ENCODE results near the gene IMPA2.

IMPA2 gene

GRCh38 chr18:11989966-11990380 is 8.7 kb downstream of the IMPA2 start:
- no peak for DNase-seq (ENCODE audit: low read depth)
- TF ChIP-seq MYC (IDR thresholded peaks at IDR 0.05; ENCODE audit: low read depth, low read length), result no peak
- TF ChIP-seq POLR2A (IDR thresholded peaks at IDR 0.05; ENCODE audit: extremely low read depth, insufficient read length), result no peak
- no peak for TF ChIP-seq MAX (IDR thresholded peaks at IDR 0.05; ENCODE audit: low read depth, low read length)
- TF ChIP-seq, protein P1, sequence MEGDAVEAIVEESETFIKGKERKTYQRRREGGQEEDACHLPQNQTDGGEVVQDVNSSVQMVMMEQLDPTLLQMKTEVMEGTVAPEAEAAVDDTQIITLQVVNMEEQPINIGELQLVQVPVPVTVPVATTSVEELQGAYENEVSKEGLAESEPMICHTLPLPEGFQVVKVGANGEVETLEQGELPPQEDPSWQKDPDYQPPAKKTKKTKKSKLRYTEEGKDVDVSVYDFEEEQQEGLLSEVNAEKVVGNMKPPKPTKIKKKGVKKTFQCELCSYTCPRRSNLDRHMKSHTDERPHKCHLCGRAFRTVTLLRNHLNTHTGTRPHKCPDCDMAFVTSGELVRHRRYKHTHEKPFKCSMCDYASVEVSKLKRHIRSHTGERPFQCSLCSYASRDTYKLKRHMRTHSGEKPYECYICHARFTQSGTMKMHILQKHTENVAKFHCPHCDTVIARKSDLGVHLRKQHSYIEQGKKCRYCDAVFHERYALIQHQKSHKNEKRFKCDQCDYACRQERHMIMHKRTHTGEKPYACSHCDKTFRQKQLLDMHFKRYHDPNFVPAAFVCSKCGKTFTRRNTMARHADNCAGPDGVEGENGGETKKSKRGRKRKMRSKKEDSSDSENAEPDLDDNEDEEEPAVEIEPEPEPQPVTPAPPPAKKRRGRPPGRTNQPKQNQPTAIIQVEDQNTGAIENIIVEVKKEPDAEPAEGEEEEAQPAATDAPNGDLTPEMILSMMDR (IDR thresholded peaks at IDR 0.05; ENCODE audit: low read depth, low read length), result no peak
- no peak overlapping the region for H3K4me3 ChIP-seq (ENCODE audit: low read depth, low read length)

DNA sequence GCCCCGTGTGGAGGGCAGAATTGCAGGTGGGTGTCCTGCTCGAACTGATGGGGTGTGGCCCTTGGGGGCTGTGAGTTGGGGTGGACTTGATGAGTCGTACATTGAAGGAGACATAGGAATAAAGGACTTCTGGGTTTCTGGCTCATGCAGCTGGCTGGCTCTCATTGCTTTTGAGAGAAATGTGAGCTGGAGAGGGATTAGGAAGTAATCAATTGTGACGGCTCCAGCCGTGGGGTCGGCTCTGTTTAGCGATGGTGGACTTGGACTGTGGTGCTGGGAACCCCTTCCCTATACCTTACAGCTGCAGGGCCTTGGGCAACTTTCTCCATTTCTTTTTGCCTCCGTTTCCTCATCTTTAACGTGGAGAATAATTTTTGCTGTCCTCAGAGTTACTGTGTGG is 9.2 kb downstream of the IMPA2 start:
- no peak overlapping the region for H3K4me3 ChIP-seq (ENCODE audit: low read depth, low read length)

GRCh38 chr18:11991021-11991795 is 9.9 kb downstream of the IMPA2 start:
- no peak for DNase-seq (ENCODE audit: low read depth)
- TF ChIP-seq POLR2A (IDR thresholded peaks at IDR 0.05; ENCODE audit: extremely low read depth, insufficient read length) (no peak), MYC (IDR thresholded peaks at IDR 0.05; ENCODE audit: low read depth, low read length) (no peak)
- TF ChIP-seq, protein P1 (IDR thresholded peaks at IDR 0.05; ENCODE audit: low read depth, low read length), result no peak
- no peak overlapping the region for H3K4me3 ChIP-seq (ENCODE audit: low read depth, low read length)

More for the DNA sequence above, 9.2 kb downstream of the IMPA2 start:
- TF ChIP-seq POLR2A (IDR thresholded peaks at IDR 0.05; ENCODE audit: extremely low read depth, insufficient read length), result no peak
- TF ChIP-seq, protein P1 (IDR thresholded peaks at IDR 0.05; ENCODE audit: low read depth, low read length), result no peak
- TF ChIP-seq MAX (IDR thresholded peaks at IDR 0.05; ENCODE audit: low read depth, low read length), result no peak
- TF ChIP-seq MYC (IDR thresholded peaks at IDR 0.05; ENCODE audit: low read depth, low read length), result no peak
- DNase-seq (ENCODE audit: low read depth), result no peak

DNA sequence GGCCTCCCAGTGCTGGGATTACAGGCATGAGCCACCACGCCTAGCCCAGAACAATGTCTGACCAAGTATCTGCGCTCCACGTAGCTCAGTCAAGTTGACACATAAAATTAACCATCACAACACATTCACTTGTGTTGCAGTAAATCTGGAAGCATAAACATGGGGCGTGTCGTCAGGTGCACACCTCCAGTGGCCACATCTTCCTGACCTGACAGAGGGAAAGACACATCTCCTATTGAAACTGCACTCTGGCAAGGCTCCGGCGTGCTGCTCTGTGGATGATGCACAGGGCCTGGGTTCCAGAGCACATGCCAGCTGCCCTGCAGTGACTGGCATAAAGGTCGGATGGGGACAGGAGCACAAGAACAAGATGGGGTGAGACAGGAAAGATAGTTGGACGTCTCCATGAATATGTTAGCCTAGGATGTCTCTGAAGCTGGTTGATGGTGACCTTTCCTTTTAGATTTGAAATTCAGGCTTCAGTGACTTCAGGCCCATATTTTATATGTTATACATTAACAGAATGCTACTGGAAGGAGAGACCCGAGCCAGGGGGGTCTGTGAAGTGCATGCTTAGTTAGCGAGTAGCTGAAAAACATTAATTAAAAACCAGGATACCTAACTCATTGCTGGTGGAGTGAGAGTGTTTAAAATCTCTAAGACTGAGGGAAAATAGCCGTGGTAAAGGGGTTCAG is 10.9 kb downstream of the IMPA2 start:
- no peak for TF ChIP-seq MYC (IDR thresholded peaks at IDR 0.05; ENCODE audit: low read depth, low read length)
- no peak for TF ChIP-seq MAX (IDR thresholded peaks at IDR 0.05; ENCODE audit: low read depth, low read length)
- TF ChIP-seq, protein P1 (IDR thresholded peaks at IDR 0.05; ENCODE audit: low read depth, low read length), result no peak
- TF ChIP-seq POLR2A (IDR thresholded peaks at IDR 0.05; ENCODE audit: extremely low read depth, insufficient read length), result no peak
- H3K4me3 ChIP-seq (ENCODE audit: low read depth, low read length), result no peak overlapping the region
- no peak for DNase-seq (ENCODE audit: low read depth)

DNA sequence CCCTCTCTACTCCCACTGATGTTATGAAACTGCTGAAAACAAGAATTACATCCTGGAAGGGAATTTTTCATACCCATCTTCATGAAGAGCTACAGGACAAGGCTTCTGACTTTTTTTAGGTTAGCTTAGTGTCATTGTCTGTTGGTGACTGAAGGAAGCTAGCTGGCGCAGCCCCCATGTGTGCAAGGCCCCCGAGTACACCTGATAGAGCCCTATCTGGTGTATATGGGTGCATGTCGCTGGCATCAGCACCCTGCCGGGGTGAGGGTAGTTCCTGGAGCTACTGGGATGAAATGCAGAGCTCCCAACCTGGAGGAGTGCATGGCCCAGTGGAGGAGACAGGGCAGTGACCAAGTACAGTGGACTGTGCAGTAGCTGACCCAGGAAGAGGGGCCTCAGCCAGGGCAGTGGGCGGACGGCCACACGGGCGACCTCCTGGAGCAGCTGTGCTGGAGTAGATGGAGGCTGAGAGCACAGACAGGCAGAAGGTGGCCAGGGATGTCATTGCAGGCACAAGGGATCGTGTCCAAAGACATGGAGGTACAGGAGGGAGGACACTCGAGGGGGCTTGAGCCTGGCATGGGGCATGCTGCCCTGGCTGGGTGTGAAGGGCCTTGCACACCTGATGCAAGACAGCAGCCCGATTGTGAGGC is 12.1 kb downstream of the IMPA2 start:
- H3K4me3 ChIP-seq (ENCODE audit: low read depth, low read length), result no peak overlapping the region
- no peak for DNase-seq (ENCODE audit: low read depth)
- TF ChIP-seq MAX (IDR thresholded peaks at IDR 0.05; ENCODE audit: low read depth, low read length), result no peak
- TF ChIP-seq, protein P1 (IDR thresholded peaks at IDR 0.05; ENCODE audit: low read depth, low read length), result no peak
- no peak for TF ChIP-seq POLR2A (IDR thresholded peaks at IDR 0.05; ENCODE audit: extremely low read depth, insufficient read length)
- no peak for TF ChIP-seq MYC (IDR thresholded peaks at IDR 0.05; ENCODE audit: low read depth, low read length)
